DOHH2 (cell line): Measurements from ENCODE around the gene CLCA1.

Experiments used
- EZH2phosphoT487 ChIP-seq: fragments of 200-600 bp; sonication (generic); IDR thresholded peaks from 2 replicates; pipeline ENCODE4 v1.6.1; 2017; ENCODE audit warnings: borderline replicate concordance, mild to moderate bottlenecking, antibody characterized with exemption, low read length, moderate library complexity, mixed read lengths
- TF ChIP-seq, protein P1 (sequence below): fragments of 200-600 bp; sonication (generic); IDR thresholded peaks from one replicate; pipeline ENCODE4 v1.5.1; 2014; ENCODE audit warnings: antibody characterized with exemption, mild to moderate bottlenecking, low read depth, low read length; ENCODE audit not compliant: poor library complexity, severe bottlenecking

DNA sequence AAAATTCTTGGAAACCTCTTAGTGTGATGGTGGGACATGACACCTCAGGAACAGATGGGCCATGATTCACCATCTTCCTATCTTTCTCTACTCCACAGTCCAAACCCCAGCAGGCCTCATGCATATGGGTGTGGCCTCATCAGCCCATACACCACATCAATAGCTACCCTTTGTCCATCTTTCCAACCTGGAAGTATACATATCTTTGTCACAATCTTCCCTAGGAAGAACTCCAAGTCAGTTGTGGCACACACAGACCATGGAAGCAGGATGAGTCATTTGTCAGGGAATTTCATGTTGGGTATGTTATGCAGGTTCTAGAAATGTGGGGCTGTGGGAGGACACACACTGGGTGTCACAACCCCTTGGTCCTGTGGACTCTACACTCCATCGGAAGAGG lies 47.6 kb downstream of the CLCA1 start:
- TF ChIP-seq EZH2phosphoT487 = no peak
- TF ChIP-seq, protein P1, sequence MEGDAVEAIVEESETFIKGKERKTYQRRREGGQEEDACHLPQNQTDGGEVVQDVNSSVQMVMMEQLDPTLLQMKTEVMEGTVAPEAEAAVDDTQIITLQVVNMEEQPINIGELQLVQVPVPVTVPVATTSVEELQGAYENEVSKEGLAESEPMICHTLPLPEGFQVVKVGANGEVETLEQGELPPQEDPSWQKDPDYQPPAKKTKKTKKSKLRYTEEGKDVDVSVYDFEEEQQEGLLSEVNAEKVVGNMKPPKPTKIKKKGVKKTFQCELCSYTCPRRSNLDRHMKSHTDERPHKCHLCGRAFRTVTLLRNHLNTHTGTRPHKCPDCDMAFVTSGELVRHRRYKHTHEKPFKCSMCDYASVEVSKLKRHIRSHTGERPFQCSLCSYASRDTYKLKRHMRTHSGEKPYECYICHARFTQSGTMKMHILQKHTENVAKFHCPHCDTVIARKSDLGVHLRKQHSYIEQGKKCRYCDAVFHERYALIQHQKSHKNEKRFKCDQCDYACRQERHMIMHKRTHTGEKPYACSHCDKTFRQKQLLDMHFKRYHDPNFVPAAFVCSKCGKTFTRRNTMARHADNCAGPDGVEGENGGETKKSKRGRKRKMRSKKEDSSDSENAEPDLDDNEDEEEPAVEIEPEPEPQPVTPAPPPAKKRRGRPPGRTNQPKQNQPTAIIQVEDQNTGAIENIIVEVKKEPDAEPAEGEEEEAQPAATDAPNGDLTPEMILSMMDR = no peak
